ENCODE measurements around the gene MALAT1.
A peak's percentile ranks its signal among the peaks of the same experiment; 100 is the strongest.

MALAT1 gene

GRCh38 chr11:65479184-65480145 is 19.4 kb upstream of the MALAT1 start:
- peak; percentile 96 for DNase-seq (ENCODE audit: low read depth)

- no peak for DNase-seq (ENCODE audit: low read depth)
Measured at GRCh38 chr11:65482306-65482850, 16.5 kb upstream of the MALAT1 start.

- DNase-seq (ENCODE audit: low read depth), result no peak
Measured at GRCh38 chr11:65485920-65486219, 13.0 kb upstream of the MALAT1 start.

- no peak for DNase-seq (ENCODE audit: low read depth)
Measured at GRCh38 chr11:65486570-65487466, 12.0 kb upstream of the MALAT1 start.

- DNase-seq (ENCODE audit: low read depth), result peak; percentile 100
Measured at GRCh38 chr11:65487467-65488272, 11.2 kb upstream of the MALAT1 start.

GRCh38 chr11:65488273-65489034 is 10.4 kb upstream of the MALAT1 start:
- DNase-seq (ENCODE audit: low read depth), result peak; percentile 62

- DNase-seq (ENCODE audit: low read depth), result peak; percentile 72
Measured at GRCh38 chr11:65489035-65489705, 9.7 kb upstream of the MALAT1 start.

- DNase-seq (ENCODE audit: low read depth), result peak; percentile 38
Measured at GRCh38 chr11:65489706-65490320, 9.0 kb upstream of the MALAT1 start.

GRCh38 chr11:65491163-65491465 is 7.7 kb upstream of the MALAT1 start:
- no peak for DNase-seq (ENCODE audit: low read depth)

GRCh38 chr11:65491614-65492386 is 7.0 kb upstream of the MALAT1 start:
- DNase-seq (ENCODE audit: low read depth), result peak; percentile 98

- no peak for DNase-seq (ENCODE audit: low read depth)
Measured at GRCh38 chr11:65492387-65492636, 6.5 kb upstream of the MALAT1 start.

- DNase-seq (ENCODE audit: low read depth), result peak; percentile 88
Measured at GRCh38 chr11:65492637-65493366, 6.0 kb upstream of the MALAT1 start.

GRCh38 chr11:65493367-65494176 is 5.3 kb upstream of the MALAT1 start:
- DNase-seq (ENCODE audit: low read depth), result peak; percentile 100

- DNase-seq (ENCODE audit: low read depth), result peak; percentile 55
Measured at GRCh38 chr11:65496304-65497140, 2.3 kb upstream of the MALAT1 start.

- DNase-seq (ENCODE audit: low read depth), result peak; percentile 95
Measured at GRCh38 chr11:65497141-65498041, 1.5 kb upstream of the MALAT1 start.
